ENCODE data around the gene BBS9. TPM values are rescaled to one million over a fixed set of nuclear protein-coding genes. Genes with fewer than 3 reads are reported as not detected.
A peak's percentile ranks its signal among the peaks of the same experiment; 100 is the strongest.

Gene BBS9
- total RNA-seq, 2 donors from 2014 or later = 9.3 to 10.9 TPM

GRCh38 chr7:33449847-33450246 lies 320.5 kb downstream of the BBS9 start:
- no peaks in the 10 kb centered on the region for H3K9me3 ChIP-seq
- TF ChIP-seq, protein P1, sequence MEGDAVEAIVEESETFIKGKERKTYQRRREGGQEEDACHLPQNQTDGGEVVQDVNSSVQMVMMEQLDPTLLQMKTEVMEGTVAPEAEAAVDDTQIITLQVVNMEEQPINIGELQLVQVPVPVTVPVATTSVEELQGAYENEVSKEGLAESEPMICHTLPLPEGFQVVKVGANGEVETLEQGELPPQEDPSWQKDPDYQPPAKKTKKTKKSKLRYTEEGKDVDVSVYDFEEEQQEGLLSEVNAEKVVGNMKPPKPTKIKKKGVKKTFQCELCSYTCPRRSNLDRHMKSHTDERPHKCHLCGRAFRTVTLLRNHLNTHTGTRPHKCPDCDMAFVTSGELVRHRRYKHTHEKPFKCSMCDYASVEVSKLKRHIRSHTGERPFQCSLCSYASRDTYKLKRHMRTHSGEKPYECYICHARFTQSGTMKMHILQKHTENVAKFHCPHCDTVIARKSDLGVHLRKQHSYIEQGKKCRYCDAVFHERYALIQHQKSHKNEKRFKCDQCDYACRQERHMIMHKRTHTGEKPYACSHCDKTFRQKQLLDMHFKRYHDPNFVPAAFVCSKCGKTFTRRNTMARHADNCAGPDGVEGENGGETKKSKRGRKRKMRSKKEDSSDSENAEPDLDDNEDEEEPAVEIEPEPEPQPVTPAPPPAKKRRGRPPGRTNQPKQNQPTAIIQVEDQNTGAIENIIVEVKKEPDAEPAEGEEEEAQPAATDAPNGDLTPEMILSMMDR (IDR thresholded peaks at IDR 0.05) = no peak
- no peak for DNase-seq
- no peaks in the 10 kb centered on the region for H3K36me3 ChIP-seq
- no peak overlapping the region for H3K27ac ChIP-seq
- no peak overlapping the region for H3K9ac ChIP-seq (ENCODE audit: low read depth in 2 of 2, low read length in 2 of 2)
- no peaks in the 10 kb centered on the region for H3K27me3 ChIP-seq
- intact Hi-C loops (cut with DNase I) = loop anchor here (10.0 kb wide), 1 partner anchor 295 kb away; no protein-coding TSS in a partner anchor
- H3K4me1 ChIP-seq = no peaks in the 10 kb centered on the region
- H3K4me3 ChIP-seq = no peak overlapping the region

DNA sequence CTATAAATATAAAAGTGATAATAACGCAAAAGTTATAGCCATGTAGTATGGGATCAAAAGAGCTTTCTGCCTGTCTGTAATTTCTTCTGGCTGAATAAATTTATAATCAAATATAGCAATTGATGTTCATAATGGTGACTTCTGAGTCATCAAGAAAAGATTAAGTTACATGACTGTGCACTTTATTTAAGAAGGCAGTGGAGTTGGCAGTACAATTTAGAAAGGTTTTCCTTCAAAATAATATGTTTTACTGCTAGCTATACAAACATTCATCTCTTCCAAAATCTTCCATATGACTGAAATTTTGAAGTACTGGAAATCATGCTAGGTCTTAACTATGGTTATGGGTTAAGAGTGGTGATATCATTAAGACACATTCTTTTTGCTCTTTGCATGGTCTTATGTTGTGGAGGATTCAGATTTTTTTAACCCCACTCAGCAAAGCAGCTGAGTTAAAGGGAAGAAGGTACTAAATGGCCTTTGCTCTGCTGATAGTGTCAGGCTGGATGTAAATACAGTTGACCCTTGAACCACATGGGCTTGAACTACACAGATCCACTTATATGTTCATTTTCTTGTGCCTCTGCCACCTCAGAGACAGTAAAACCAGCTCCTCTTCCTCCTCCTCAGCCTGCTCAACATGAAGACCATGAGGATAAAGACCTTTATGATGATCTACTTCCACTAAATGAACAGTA lies 323.6 kb downstream of the BBS9 start:
- intact Hi-C loops (cut with DNase I) = loop anchor here (10.0 kb wide), 1 partner anchor 292 kb away; no protein-coding TSS in a partner anchor
- Histone ChIP-seq H3K9me3 (no peaks in the 10 kb centered on the region), H3K4me1 (no peaks in the 10 kb centered on the region), H3K27ac (no peak overlapping the region), H3K9ac (ENCODE audit: low read depth in 2 of 2, low read length in 2 of 2) (no peak overlapping the region), H3K4me3 (no peak overlapping the region), H3K36me3 (no peaks in the 10 kb centered on the region), H3K27me3 (no peaks in the 10 kb centered on the region)
- TF ChIP-seq, protein P1 (IDR thresholded peaks at IDR 0.05) = no peak
- no peak for DNase-seq

DNA sequence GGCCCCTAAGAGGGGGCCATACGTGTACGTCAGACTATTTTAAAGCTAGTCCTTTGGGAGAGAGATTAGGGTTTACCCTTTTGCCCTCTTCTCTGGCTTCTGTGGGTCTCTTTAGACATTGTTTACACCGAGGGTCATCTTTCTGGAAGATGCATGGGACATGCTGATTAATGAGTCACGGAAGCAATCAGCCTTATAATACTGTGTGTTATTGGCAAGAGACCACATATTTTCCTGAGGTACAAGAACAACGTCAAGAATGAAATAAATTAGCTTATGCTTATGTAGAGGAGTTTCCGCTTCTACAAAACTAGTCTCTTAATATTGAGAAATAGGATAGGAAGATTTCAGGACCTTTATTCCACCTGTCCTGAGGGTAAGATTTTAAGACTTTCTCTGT lies 327.7 kb downstream of the BBS9 start:
- TF ChIP-seq, protein P1 (IDR thresholded peaks at IDR 0.05) = no peak
- no peak for DNase-seq
- Histone ChIP-seq H3K36me3 (no peaks in the 10 kb centered on the region), H3K4me3 (no peak overlapping the region), H3K4me1 (no peaks in the 10 kb centered on the region), H3K9ac (ENCODE audit: low read depth in 2 of 2, low read length in 2 of 2) (no peak overlapping the region), H3K27ac (no peak overlapping the region), H3K27me3 (no peaks in the 10 kb centered on the region), H3K9me3 (no peaks in the 10 kb centered on the region)
- intact Hi-C loops (cut with DNase I) = loop anchor here (10.0 kb wide), 1 partner anchor 288 kb away; no protein-coding TSS in a partner anchor

GRCh38 chr7:33458581-33458980 lies 329.2 kb downstream of the BBS9 start:
- no peaks in the 10 kb centered on the region for H3K4me1 ChIP-seq
- no peaks in the 10 kb centered on the region for H3K27me3 ChIP-seq
- no peak overlapping the region for H3K9ac ChIP-seq (ENCODE audit: low read depth in 2 of 2, low read length in 2 of 2)
- DNase-seq = no peak
- H3K36me3 ChIP-seq = no peaks in the 10 kb centered on the region
- H3K4me3 ChIP-seq = no peak overlapping the region
- no peaks in the 10 kb centered on the region for H3K9me3 ChIP-seq
- intact Hi-C loops (cut with DNase I) = loop anchor here (10.0 kb wide), 1 partner anchor 286 kb away; no protein-coding TSS in a partner anchor
- TF ChIP-seq, protein P1 (IDR thresholded peaks at IDR 0.05) = no peak
- no peak overlapping the region for H3K27ac ChIP-seq

GRCh38 chr7:33459340-33459751 lies 330.0 kb downstream of the BBS9 start:
- Histone ChIP-seq H3K9me3 (no peaks in the 10 kb centered on the region), H3K27ac (no peak overlapping the region), H3K36me3 (no peaks in the 10 kb centered on the region), H3K4me1 (no peaks in the 10 kb centered on the region), H3K9ac (ENCODE audit: low read depth in 2 of 2, low read length in 2 of 2) (no peak overlapping the region), H3K4me3 (no peak overlapping the region), H3K27me3 (no peaks in the 10 kb centered on the region)
- no peak for DNase-seq
- intact Hi-C loops (cut with DNase I) = loop anchor here (10.0 kb wide), 1 partner anchor 285 kb away; no protein-coding TSS in a partner anchor
- TF ChIP-seq, protein P1 (IDR thresholded peaks at IDR 0.05) = peak; percentile 45

All from colonic mucosa (tissue), 4 donors.